RPMI8226 (cell line): ENCODE data around the gene ATP1B3.
A peak's percentile ranks its signal among the peaks of the same experiment; 100 is the strongest.
"Not testable (repeated sequence)": the region's sequence is repeated elsewhere in the genome, so short reads cannot be mapped to it uniquely, and the experiment has no call there.

ENCODE experiments used
- DNase-seq: peaks from one replicate; pipeline ENCODE4 v3.0.0-alpha.2; 2015

ATP1B3 gene

GRCh38 chr3:141860766-141861513 is 15.5 kb upstream of the ATP1B3 start:
- no peak for DNase-seq

DNA sequence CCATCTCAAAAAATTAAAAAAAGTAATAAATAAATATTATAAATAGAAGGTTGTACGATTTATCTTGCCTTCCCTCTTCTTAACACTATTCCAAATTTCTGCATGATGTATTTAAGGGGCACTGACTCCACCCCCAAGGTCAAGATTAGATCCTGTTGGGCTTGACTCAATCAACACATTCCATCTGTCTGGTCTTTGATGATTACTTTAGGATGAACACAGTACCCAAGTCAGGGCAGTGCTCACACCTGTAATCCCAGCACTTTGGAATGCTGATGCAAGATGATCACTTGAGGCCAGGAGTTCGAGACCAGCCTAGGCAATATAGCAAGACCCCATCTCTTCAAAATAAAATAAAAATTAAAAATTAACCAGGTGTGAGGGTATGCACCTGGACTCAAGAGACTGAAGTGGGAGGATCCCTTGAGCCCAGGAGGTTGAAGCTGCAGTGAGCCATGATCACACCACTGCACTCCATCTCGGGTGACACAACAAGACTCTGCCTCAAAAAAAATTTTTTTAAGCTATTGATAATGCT is 14.1 kb upstream of the ATP1B3 start:
- DNase-seq, result no peak

DNA sequence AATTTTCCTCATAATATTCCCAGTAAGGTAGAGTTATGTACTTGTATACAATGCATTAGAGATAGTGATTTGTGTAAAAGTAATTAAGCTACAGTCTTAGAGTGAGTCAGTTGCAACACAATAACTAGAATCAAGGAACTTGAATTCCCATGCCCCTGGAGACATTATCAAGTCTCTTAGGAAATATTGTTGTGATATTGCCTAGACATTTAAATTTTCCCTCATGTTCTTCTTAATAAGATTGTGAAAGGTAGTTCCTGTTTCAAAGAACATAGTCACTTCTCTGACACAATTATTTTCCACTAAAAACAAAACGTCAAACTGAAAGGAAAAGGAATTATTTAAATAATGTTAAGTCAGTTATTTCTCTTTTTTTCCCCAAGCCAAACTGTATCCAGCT is 13.0 kb upstream of the ATP1B3 start:
- DNase-seq, result no peak

DNA sequence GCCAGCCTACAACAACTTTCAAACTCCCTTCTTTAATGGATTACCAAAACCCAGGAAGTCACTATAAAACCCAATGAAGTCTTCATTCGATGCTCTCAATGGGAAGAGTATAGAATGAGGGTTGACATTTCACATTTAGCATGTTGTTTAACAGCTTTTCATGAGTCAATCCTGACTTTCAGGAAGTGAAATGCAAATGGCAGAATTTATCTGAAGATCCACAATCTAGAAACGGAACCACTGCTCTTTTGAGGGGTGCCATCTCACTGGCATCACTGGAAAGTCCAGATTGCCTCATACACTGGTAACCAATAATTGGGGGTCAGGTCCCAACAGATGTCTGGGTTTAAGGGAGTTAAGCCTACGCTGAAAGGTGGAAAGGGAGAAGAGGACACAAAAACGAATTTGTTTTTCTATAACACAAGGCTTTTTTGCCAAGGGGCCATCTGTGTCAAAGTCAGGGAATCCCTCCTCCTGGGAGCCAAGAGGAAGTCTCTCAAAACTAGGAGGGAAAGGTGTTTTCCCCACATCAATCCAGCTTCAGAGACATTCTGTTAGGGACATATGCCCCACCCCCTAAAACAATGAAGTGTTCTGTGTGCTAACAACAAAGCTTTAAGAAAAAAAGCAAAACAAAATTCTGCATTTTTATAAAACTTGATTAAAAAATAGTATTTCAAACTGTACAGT is 12.0 kb upstream of the ATP1B3 start:
- no peak for DNase-seq

DNA sequence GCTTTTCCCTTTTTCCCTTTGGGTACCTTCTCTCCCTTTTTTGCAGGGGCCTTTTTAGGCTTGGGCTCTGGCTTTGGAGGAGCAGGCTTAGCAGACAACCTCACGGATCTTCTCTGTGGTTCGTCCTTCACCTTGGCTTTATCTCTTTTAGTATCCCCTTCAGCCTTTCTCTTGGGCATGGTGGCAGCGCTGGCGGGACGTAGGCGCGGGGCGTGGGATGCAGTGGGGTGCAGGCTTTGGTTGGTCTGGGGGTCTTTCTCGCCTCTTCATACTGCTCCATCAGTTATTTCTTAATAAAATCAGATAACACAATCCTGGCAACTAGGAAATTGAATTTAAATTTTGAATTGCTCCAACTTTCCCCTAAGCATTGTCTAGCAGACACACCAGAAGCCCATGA is 11.3 kb upstream of the ATP1B3 start:
- no peak for DNase-seq

DNA sequence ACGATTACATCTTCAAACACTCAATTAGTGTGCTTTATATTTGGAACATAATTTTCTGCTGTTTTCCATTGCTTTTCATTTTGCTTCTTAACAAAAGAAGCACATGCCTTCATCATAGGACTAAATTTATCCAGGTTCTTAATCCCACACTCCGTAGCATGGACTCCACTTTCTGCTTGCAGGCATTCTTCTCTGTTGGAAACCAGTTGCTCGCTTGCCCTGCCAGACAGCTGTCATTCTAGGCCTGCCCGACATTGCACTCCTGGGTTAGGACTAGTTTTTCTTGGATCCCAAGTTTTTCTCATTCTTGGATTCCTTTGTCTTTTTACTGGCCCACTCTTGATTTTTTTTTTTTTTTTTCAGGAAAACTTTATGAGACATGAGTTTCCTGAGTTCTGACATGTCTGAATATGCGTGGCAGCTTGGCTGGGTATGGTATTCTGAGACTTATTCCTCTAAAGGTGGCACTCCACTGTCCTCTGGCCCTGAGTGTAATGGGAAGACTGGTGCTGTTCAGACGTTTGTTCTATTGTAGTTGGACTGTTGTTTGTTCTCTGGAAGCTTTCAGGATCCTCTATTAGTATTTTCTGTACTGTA is 6.3 kb upstream of the ATP1B3 start:
- no peak for DNase-seq

DNA sequence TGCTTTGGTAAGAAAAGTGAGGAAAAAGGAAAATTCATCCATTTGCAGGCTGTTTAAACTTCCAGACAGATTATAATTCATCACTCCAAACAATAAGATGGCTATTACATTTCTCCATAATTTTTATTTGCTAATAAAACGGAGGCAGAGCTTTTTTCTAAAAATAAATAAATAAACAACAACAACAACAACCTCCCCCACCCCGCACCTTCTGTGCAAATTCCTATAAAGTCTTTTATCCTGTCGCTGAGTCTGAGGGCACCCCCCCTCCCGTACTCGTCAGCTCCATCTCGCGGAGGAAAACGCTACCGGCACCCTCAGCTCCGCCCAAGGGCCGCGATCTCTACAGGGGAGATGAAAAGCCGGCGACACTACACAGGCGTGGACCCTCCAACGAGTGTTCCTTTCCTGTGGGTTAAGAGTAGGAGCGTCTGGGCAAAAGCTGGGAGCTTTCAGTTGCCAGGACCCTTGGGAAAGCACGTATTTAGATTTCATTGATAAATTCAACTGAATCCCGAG is 1.0 kb upstream of the ATP1B3 start:
- DNase-seq, result peak; percentile 89

- peak; percentile 81 for DNase-seq
Observed at GRCh38 chr3:141875893-141876380, 506 bp upstream of the ATP1B3 start.

GRCh38 chr3:141876891-141877621 is 613 bp downstream of the ATP1B3 start:
- DNase-seq, result peak; percentile 64

GRCh38 chr3:141877911-141878310 is 1.5 kb downstream of the ATP1B3 start:
- peak; percentile 42 for DNase-seq

GRCh38 chr3:141878326-141878725 is 1.9 kb downstream of the ATP1B3 start:
- DNase-seq, result no peak

DNA sequence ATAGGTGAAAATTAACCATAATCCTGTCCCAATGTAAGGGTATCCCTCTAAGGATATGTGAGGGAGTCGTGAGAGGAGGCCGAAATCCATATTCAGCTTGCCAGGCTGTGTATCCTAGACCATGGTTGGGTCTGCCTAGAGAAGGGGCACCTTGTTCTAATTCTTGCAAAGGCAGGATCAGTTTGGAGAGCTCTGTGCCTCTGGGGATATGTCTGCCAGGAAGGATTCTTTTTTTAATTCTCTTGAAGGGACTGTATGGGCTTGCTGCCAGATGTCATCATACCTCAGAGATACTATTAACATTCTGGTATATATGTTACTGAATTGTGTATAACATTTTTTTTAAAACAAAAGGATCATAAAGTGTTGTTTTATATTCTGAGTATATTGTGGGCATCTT is 2.4 kb downstream of the ATP1B3 start:
- peak; percentile 28 for DNase-seq

- DNase-seq, result no peak
Observed at GRCh38 chr3:141881702-141882101, 5.3 kb downstream of the ATP1B3 start.

DNA sequence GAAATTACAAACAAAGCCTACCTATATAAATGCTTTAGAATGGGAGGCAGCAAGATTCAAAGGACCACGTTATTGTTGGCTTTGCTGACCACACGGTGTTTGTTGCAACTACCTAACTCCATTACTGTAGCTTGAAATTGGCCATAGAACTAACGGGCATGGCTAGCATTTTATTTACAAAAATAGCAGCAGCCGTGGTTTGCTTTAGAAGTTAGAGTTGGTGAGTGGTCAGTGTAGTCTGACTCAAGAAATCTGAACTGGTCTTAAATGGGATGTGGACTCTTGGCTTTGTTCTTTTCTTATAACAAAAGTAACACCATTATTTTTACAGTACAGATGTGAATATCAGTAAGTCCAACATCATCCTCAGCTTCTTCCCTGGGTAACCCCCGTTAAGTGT is 10.6 kb downstream of the ATP1B3 start:
- no peak for DNase-seq

GRCh38 chr3:141888548-141888947 is 12.1 kb downstream of the ATP1B3 start:
- not testable (repeated sequence) for DNase-seq

DNA sequence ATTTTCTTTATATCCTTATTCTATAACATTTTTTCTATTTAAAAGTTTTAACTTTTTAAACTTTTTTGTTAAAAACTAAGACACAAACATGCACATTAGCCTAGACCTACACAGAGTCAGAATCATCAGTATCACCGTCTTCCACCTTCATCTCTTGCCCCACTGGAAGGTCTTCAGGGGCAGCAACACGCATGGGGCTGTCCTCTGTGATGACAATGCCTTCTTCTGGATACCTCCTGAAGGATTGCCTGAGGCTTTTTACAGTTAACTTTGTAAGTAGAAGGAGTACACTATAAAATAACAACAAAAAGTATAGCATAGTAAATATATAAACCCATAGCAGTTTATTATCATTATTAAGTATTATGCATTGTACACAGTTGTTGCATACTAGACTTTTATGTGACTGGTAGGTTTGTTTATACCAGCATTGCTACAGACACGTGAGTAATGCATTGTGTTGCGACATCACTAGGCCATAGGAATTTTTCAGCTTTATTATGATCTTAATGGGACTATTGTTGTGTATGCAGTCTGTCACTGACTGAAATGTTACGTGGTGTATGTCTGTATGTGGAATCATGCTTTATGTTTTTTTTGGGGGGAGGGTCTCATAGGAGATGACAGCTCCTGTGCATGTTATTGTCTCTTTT is 18.2 kb downstream of the ATP1B3 start:
- no peak for DNase-seq

DNA sequence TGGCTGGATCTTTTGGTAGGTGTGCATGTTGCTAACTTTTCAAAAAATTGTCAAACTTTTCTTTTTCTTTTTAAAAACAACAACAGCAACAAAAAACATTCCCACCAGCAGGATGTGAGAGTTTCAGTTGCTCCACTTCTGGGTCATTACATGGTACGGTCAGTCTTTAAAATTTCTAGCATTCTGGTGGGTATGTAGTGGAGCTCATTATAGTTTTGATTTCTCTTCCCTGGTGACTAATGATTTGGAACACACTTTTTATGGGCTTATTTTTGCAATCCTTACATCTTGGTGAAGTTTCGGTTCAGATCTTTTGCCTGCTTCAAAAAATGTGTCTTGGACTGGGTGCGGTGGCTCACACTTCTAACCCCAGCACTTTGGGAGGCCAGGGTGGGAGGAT is 19.3 kb downstream of the ATP1B3 start:
- no peak for DNase-seq

- DNase-seq, result no peak
Observed at GRCh38 chr3:141898908-141899307, 22.5 kb downstream of the ATP1B3 start.

GRCh38 chr3:141900343-141900742 is 23.9 kb downstream of the ATP1B3 start:
- DNase-seq, result no peak

DNA sequence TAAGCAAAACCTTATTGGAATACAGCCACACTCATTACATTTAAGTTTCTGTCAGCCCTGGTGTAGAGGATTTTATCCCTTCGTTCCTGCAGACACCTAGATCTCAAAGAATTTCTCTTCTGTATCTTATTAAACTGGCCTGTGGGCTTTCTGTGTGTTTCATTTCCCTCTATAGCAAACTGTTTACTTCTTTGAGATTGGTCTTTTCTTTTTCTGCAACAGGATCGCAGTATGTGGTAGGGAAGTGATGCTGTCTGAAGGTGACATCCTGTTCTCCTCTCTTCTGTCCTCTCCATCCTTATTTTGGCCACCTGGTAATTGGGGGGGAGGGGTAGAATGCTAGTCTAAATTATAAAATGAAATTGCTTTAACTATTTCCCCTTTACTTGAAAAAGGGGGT is 25.5 kb downstream of the ATP1B3 start:
- no peak for DNase-seq

DNA sequence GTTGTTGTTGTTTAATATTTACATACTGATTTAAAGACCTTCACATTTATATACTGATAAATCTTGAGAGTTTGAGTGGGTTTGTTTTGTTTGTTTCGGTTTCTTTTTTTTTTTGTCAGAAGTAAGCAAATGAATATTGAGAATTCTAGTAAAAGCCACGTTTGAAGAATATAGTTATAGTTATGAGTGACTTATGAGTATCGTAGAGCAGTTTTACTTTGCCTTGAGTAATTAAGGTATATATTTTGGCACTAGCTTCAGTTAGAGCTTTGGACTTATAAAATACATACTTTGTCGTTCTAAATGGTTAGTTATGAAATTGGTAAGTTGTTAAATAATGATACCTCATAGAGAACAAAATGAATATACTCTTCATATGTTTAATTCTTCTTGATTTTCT is 27.8 kb downstream of the ATP1B3 start:
- DNase-seq, result no peak

DNA sequence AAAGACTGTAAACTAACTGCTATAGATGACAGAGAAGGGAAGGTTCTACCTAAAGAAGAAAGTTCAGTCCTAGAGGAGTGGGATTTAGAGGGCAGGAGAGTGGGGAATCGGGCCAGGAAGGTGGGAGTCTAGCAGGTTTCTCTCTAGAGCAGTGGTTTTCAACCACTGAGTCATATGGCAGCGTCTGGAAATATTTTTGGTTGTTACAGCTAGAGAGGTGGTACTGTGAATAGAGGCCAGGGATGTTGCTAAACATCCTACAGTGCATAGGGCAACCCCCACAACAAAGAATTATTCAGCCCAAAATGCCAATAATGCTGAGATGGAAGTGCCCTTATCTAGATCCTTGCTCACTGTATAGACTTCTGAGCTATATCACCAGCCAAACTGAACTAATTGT is 28.7 kb downstream of the ATP1B3 start:
- no peak for DNase-seq
